ENCODE measurements around the gene PAX2. TPM values are rescaled to one million over a fixed set of nuclear protein-coding genes. Genes with fewer than 3 reads are reported as not detected.

PAX2 gene
- total RNA-seq, 1 experiment from 2014 or later: not detected

- no peak overlapping the region for H3K4ac ChIP-seq (ENCODE audit: low read depth, low read length)
- TF ChIP-seq CTCF (conservative IDR thresholded peaks at IDR 0.05): no peak
- no peak overlapping the region for H3K56ac ChIP-seq (ENCODE audit: insufficient read length, low read depth, low read length)
- H3K14ac ChIP-seq (ENCODE audit: insufficient read depth, low read length): no peak overlapping the region
- no peak overlapping the region for H3K9ac ChIP-seq (ENCODE audit: extremely low read depth, insufficient read length, low read length)
- H4K20me1 ChIP-seq (ENCODE audit: control insufficient read depth, insufficient read depth, insufficient read length): no peaks in the 10 kb centered on the region
- Mint-ChIP-seq H3K36me3 (ENCODE audit: insufficient read depth in 1 of 3, low read depth in 3 of 3) (no peaks in the 10 kb centered on the region), H3K4me3 (no peak overlapping the region), H3K9me3 (no peaks in the 10 kb centered on the region; a peak in 1 of 5 replicates), H3K27ac (peak overlapping the region in 1 of 3 experiments; percentile 43; a peak in 1 of 7 replicates), H3K27me3 (ENCODE audit: low read depth) (peaks cover 87% of the 10 kb centered on the region), H3K4me1 (peaks cover 3 to 11% of the 10 kb centered on the region in 2 experiments; a peak in 3 of 4 replicates)
- H3K18ac ChIP-seq (ENCODE audit: insufficient read length, low read depth, low read length): no peak overlapping the region
- no peak overlapping the region for H2BK12ac ChIP-seq (ENCODE audit: insufficient read length, low read depth, low read length)
- no CpG with 5 or more reads among the region's 10 CpGs for WGBS (ENCODE audit: extremely low coverage, insufficient read length, low lambda C conversion rate)
- H4K8ac ChIP-seq (replicated peaks; ENCODE audit: insufficient read length, low read depth, low read length): no peak overlapping the region
- no peaks in the 10 kb centered on the region for H3K23me2 ChIP-seq (ENCODE audit: insufficient read length, low read depth, low read length, poor library complexity, severe bottlenecking)
- no peak overlapping the region for H2BK5ac ChIP-seq (ENCODE audit: insufficient read length, low read length)
- H3K79me2 ChIP-seq (ENCODE audit: insufficient read depth, low read length): no peaks in the 10 kb centered on the region
- no peak overlapping the region for H3T11ph ChIP-seq (ENCODE audit: low read length)
- no peaks in the 10 kb centered on the region for H3K4me1 ChIP-seq (ENCODE audit: insufficient read depth, low read length)
- H3K9me3 ChIP-seq (ENCODE audit: control insufficient read depth, low read depth, low read length): no peaks in the 10 kb centered on the region
- no peak overlapping the region for H3K27ac ChIP-seq (ENCODE audit: insufficient read length, low read depth, low read length)
- H4K5ac ChIP-seq (ENCODE audit: insufficient read length, low read depth, low read length): no peak overlapping the region
- H2BK20ac ChIP-seq (ENCODE audit: low read depth, low read length, poor library complexity, severe bottlenecking): no peak overlapping the region
- H4K91ac ChIP-seq (ENCODE audit: insufficient read length, low read depth, low read length): no peak overlapping the region
- H2AK5ac ChIP-seq (ENCODE audit: insufficient read length, low read length): no peak overlapping the region
- DNase-seq: no peak
- H2BK120ac ChIP-seq (ENCODE audit: low read depth, low read length, poor library complexity, severe bottlenecking): no peak overlapping the region
- H3K4me2 ChIP-seq (ENCODE audit: insufficient read depth, insufficient read length, low read length): no peak overlapping the region
- H3K79me1 ChIP-seq (ENCODE audit: insufficient read depth, low read depth, low read length, poor library complexity, severe bottlenecking): no peaks in the 10 kb centered on the region
- H3K27me3 ChIP-seq (ENCODE audit: insufficient read depth, low read length): no peaks in the 10 kb centered on the region
- no peak overlapping the region for H3K23ac ChIP-seq (ENCODE audit: insufficient read length, low read depth, low read length)
- H2AFZ ChIP-seq (ENCODE audit: low read length): no peak overlapping the region
- H2BK15ac ChIP-seq (ENCODE audit: low read depth, low read length): no peak overlapping the region
These were observed 63.5 kb downstream of the PAX2 start for GRCh38 chr10:100808876-100809275.
